Gastrocnemius medialis (tissue), 4 donors: Measurements from ENCODE around the gene IGSF21.

Experiments used
- CTCF ChIP-seq, 5 experiments: fragments of 450-650 bp in 3 of 5; fragments of 200-600 bp in 2 of 5; sonication (generic) in 2 of 5; IDR thresholded peaks in 4 of 5; conservative IDR thresholded peaks in 1 of 5; 1 replicate in 4 of 5; 2 replicates in 1 of 5; pipeline ENCODE4 v1.5.1; 2016 to 2019; ENCODE audit warnings: antibody characterized with exemption in 5 of 5, mild to moderate bottlenecking in 3 of 5, moderate library complexity in 3 of 5
- POLR2A ChIP-seq, 2 donors: fragments of 450-650 bp; IDR thresholded peaks; one replicate each; pipeline ENCODE4 v1.6.1; 2017; ENCODE audit warnings: antibody characterized with exemption in 2 of 2, mild to moderate bottlenecking in 2 of 2, moderate library complexity in 2 of 2

GRCh38 chr1:18342744-18343143 lies 235.1 kb downstream of the IGSF21 start:
- TF ChIP-seq CTCF (IDR thresholded peaks at IDR 0.05 in 4 of 5, conservative IDR thresholded peaks at IDR 0.05 in 1 of 5) (no peak), POLR2A (IDR thresholded peaks at IDR 0.05) (no peak)
